HCT116 (cell line): ENCODE measurements around the gene CACNG1. TPM values are rescaled to one million over a fixed set of nuclear protein-coding genes. Genes with fewer than 3 reads are reported as not detected.

ENCODE experiments used
- ATAC-seq: fragments of 200-7000 bp; cut with Tn5 transposase; 2 replicates; pipeline ENCODE4 v1.9.1; 2020; ENCODE audit warnings: mild to moderate bottlenecking, moderate library complexity
- BruUV-seq: library from RNA; stranded (reverse); fragments of 400-500 nt; replicated peaks from 2 replicates; lab custom pipeline; 2021; lab: Mats Ljungman, UMichigan
- CTCF ChIA-PET: fragments of 300-600 bp; sonication (Branson Sonifier 250); formaldehyde crosslinking; loops from one replicate; lab custom pipeline; 2021; ENCODE audit warnings: antibody characterized with exemption; lab: Charles Lee
- POLR2A ChIA-PET: fragments of 300-600, 350-600 bp; sonication (Branson Sonifier 250); formaldehyde crosslinking; loops from one replicate; lab custom pipeline; 2021; ENCODE audit warnings: antibody characterized with exemption; lab: Charles Lee
- RAD21 ChIA-PET, 2 experiments: fragments of 300-600 bp; sonication (Branson Sonifier 250); formaldehyde crosslinking; loops; one replicate each; lab custom pipeline; 2023; ENCODE audit warnings: low total read pairs in 2 of 2; ENCODE audit not compliant: uncharacterized antibody in 2 of 2, unreplicated experiment in 2 of 2, low non-redundant PET in 1 of 2; lab: Charles Lee
- DNase-seq: peaks from one replicate; pipeline ENCODE4 v3.0.0-alpha.2; 2010; ENCODE audit warnings: low read depth, low spot score
- H2AFZ ChIP-seq: fragments of 200-600 bp; shearing (Covaris generic), sonication (generic); 2 replicates; pipeline ENCODE4 v1.6.1; 2017; ENCODE audit warnings: low read depth, mixed run types, mixed read lengths, antibody characterized with exemption, low read length; ENCODE audit not compliant: poor library complexity, severe bottlenecking
- H3K27ac ChIP-seq: 2 replicates; pipeline ENCODE4 v1.5.1; 2012; ENCODE audit warnings: low read depth, low read length
- H3K27me3 ChIP-seq: fragments of 200-600 bp; sonication (generic); 2 replicates; pipeline ENCODE4 v1.6.1; 2016; ENCODE audit warnings: mixed run types, low read length, mixed read lengths; ENCODE audit not compliant: insufficient read depth
- H3K36me3 ChIP-seq, 2 experiments: fragments of 200-500 bp in 1 of 2; fragments of 200-600 bp in 1 of 2; sonication (Bioruptor generic) in 1 of 2; sonication (generic) in 1 of 2; 2 replicates each; pipeline versions ENCODE4 v1.5.1 to v1.6.1; 2014 to 2016; ENCODE audit warnings: low read length in 2 of 2, inconsistent platforms in 1 of 2, mixed read lengths in 1 of 2, mixed run types in 1 of 2; ENCODE audit not compliant: insufficient read depth in 2 of 2, control insufficient read depth in 1 of 2
- H3K4me1 ChIP-seq, 2 experiments: fragments of 200-600 bp in 1 of 2; sonication (generic) in 1 of 2; 2 replicates each; pipeline versions ENCODE4 v1.5.1 to v1.6.1; 2012 to 2017; ENCODE audit warnings: low read length in 2 of 2, inconsistent platforms in 1 of 2, mild to moderate bottlenecking in 1 of 2, mixed read lengths in 1 of 2, mixed run types in 1 of 2, moderate library complexity in 1 of 2; ENCODE audit not compliant: insufficient read depth in 2 of 2, control insufficient read depth in 1 of 2
- H3K4me2 ChIP-seq: fragments of 200-600 bp; sonication (generic); 2 replicates; pipeline ENCODE4 v1.6.1; 2017; ENCODE audit warnings: mixed run types, low read length, mixed read lengths
- H3K4me3 ChIP-seq, 2 experiments: fragments of 200-600 bp in 1 of 2; sonication (generic) in 1 of 2; replicated peaks in 1 of 2; 2 replicates each; pipeline ENCODE4 v1.5.1; 2011 to 2016; ENCODE audit warnings: low read length in 2 of 2, control low read depth in 1 of 2, low read depth in 1 of 2, mild to moderate bottlenecking in 1 of 2, mixed read lengths in 1 of 2, mixed run types in 1 of 2
- H3K79me2 ChIP-seq: fragments of 200-600 bp; sonication (generic); 2 replicates; pipeline ENCODE4 v1.6.1; 2017; ENCODE audit warnings: mild to moderate bottlenecking, mixed run types, low read length, moderate library complexity, mixed read lengths; ENCODE audit not compliant: insufficient read depth
- H3K9ac ChIP-seq: fragments of 200-600 bp; sonication (generic); 2 replicates; pipeline ENCODE4 v1.6.1; 2016; ENCODE audit warnings: low read length, mixed read lengths
- H3K9me2 ChIP-seq: fragments of 200-600 bp; sonication (generic), shearing (Covaris generic); 2 replicates; pipeline ENCODE4 v1.6.1; 2017; ENCODE audit warnings: mixed run types, mild to moderate bottlenecking, moderate library complexity; ENCODE audit not compliant: insufficient read depth
- H3K9me3 ChIP-seq, 2 experiments: fragments of 200-500 bp in 1 of 2; fragments of 200-600 bp in 1 of 2; sonication (Bioruptor generic) in 1 of 2; sonication (generic) in 1 of 2; 2 replicates each; pipeline ENCODE4 v1.6.1; 2014 to 2017; ENCODE audit warnings: low read length in 2 of 2, mixed read lengths in 2 of 2, inconsistent platforms in 1 of 2, low read depth in 1 of 2, mild to moderate bottlenecking in 1 of 2, mixed run types in 1 of 2, moderate library complexity in 1 of 2; ENCODE audit not compliant: control insufficient read depth in 1 of 2, insufficient read depth in 1 of 2
- H4K20me1 ChIP-seq: fragments of 200-600 bp; sonication (generic), shearing (Covaris generic); 2 replicates; pipeline ENCODE4 v1.6.1; 2017; ENCODE audit warnings: mixed run types, mild to moderate bottlenecking, moderate library complexity; ENCODE audit not compliant: insufficient read depth
- CBX3 ChIP-seq: IDR thresholded peaks from 2 replicates; pipeline ENCODE4 v1.6.1; 2012; ENCODE audit warnings: low read depth
- EZH2 ChIP-seq: fragments of 200-600 bp; sonication (generic); IDR thresholded peaks from 2 replicates; pipeline ENCODE4 v1.6.1; 2017; ENCODE audit warnings: antibody characterized with exemption, mixed run types
- EZH2phosphoT487 ChIP-seq: fragments of 200-600 bp; IDR thresholded peaks from 2 replicates; pipeline ENCODE4 v1.6.1; 2018; ENCODE audit warnings: antibody characterized with exemption, borderline replicate concordance
- FOSL1 ChIP-seq: IDR thresholded peaks from 2 replicates; pipeline ENCODE4 v1.6.1; 2012; ENCODE audit warnings: low read depth
- POLR2A ChIP-seq: IDR thresholded peaks from 2 replicates; pipeline ENCODE4 v1.7.0; 2011; ENCODE audit warnings: borderline replicate concordance; ENCODE audit not compliant: insufficient read depth, insufficient read length; ENCODE audit errors: extremely low read depth
- POLR2AphosphoS5 ChIP-seq: IDR thresholded peaks from 2 replicates; pipeline ENCODE4 v1.6.1; 2011; ENCODE audit warnings: mild to moderate bottlenecking, low read depth, low read length, moderate library complexity
- SIN3A ChIP-seq: IDR thresholded peaks from 2 replicates; pipeline ENCODE4 v1.6.1; 2012; ENCODE audit warnings: low read depth
- SRF ChIP-seq: IDR thresholded peaks from 2 replicates; pipeline ENCODE4 v1.6.1; 2012; ENCODE audit warnings: low read depth
- TCF7L2 ChIP-seq: IDR thresholded peaks from 2 replicates; pipeline ENCODE4 v1.7.0; 2011; ENCODE audit warnings: borderline replicate concordance, inconsistent platforms; ENCODE audit not compliant: insufficient read depth, insufficient read length; ENCODE audit errors: extremely low read depth
- YY1 ChIP-seq: IDR thresholded peaks from 2 replicates; pipeline ENCODE4 v1.6.1; 2011; ENCODE audit warnings: low read length, low read depth, moderate library complexity, mild to moderate bottlenecking; ENCODE audit not compliant: insufficient replicate concordance; ENCODE audit errors: extremely low read depth
- ZFX ChIP-seq: fragments of 450-650 bp; IDR thresholded peaks from 2 replicates; pipeline ENCODE4 v1.6.1; 2017
- intact Hi-C: fragments of 100-400 bp; cut with micrococcal nuclease; formaldehyde crosslinking; loops from 2 replicates; pipeline ENCODE4 v1.10.0; 2022
- total RNA-seq: library from RNA; stranded (reverse); gene quantifications from one replicate; pipeline ENCODE4 v1.2.1, GENCODE V29; 2021; ENCODE audit not compliant: unreplicated experiment
- TF ChIP-seq, protein P1 (sequence below): IDR thresholded peaks from 2 replicates; pipeline ENCODE4 v1.6.1; 2012
- TF ChIP-seq, protein P2 (sequence below): IDR thresholded peaks from 2 replicates; pipeline ENCODE4 v1.6.1; 2011; ENCODE audit warnings: mild to moderate bottlenecking, low read length, moderate library complexity; ENCODE audit not compliant: insufficient replicate concordance; ENCODE audit errors: extremely low read depth
- TF ChIP-seq, protein P3 (sequence below), 3 experiments: fragments of 200-600 bp in 1 of 3; sonication (generic) in 1 of 3; IDR thresholded peaks in 2 of 3; conservative IDR thresholded peaks in 1 of 3; 2 replicates each; pipeline ENCODE4 v1.5.1; 2012 to 2017; ENCODE audit warnings: low read depth in 2 of 3, low read length in 2 of 3, antibody characterized with exemption in 1 of 3, borderline replicate concordance in 1 of 3, control low read depth in 1 of 3, mild to moderate bottlenecking in 1 of 3, mixed read lengths in 1 of 3, mixed run types in 1 of 3, moderate library complexity in 1 of 3; ENCODE audit not compliant: insufficient read depth in 1 of 3
- TF ChIP-seq, protein P4 (sequence below): IDR thresholded peaks from 2 replicates; pipeline ENCODE4 v1.6.1; 2012; ENCODE audit warnings: low read depth

Gene CACNG1
- total RNA-seq, 1 experiment from 2014 or later: not detected

DNA sequence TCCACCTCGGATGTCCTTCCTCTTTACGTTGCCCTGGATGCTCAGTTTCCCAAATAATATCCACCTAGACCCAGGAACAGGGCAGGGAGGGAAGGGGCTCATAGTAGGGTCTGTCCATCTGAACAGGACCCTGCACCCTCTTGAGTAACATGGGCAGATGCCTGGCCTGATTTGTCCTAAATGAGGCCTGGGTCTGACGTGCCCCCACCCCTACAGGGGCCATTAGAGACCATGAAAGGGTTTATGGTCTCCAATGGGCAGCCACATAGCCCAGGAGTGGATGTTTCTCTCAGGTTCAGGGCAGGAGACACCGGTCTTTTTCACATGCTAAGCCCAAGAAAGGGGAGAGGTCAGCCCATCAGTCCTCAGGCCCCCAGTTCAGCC is 6.8 kb downstream of the CACNG1 start:
- Histone ChIP-seq H3K9me3 (peaks cover 11 to 13% of the 10 kb centered on the region in 2 experiments; a peak in 1 of 4 replicates), H3K27me3 (no peaks in the 10 kb centered on the region), H2AFZ (no peak overlapping the region), H3K79me2 (no peaks in the 10 kb centered on the region), H3K4me2 (no peak overlapping the region), H3K9me2 (no peaks in the 10 kb centered on the region), H3K9ac (no peak overlapping the region), H3K4me3 (no peak overlapping the region), H3K4me1 (no peaks in the 10 kb centered on the region), H4K20me1 (no peaks in the 10 kb centered on the region), H3K27ac (no peak overlapping the region), H3K36me3 (no peaks in the 10 kb centered on the region)
- intact Hi-C loops: no loop called here
- DNase-seq (no peak), ATAC-seq (no peak)
- ChIA-PET CTCF (no interaction called here), RAD21 (no interaction called here), POLR2A (no interaction called here)
- no TSS peak for BruUV-seq
- TF ChIP-seq SRF (no peak), YY1 (no peak), EZH2phosphoT487 (no peak), FOSL1 (no peak), TCF7L2 (no peak), EZH2 (no peak), POLR2AphosphoS5 (no peak), CBX3 (no peak), SIN3A (no peak), POLR2A (no peak), ZFX (no peak)
- TF ChIP-seq, protein P1, sequence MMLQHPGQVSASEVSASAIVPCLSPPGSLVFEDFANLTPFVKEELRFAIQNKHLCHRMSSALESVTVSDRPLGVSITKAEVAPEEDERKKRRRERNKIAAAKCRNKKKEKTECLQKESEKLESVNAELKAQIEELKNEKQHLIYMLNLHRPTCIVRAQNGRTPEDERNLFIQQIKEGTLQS: no peak
- TF ChIP-seq, protein P2, sequence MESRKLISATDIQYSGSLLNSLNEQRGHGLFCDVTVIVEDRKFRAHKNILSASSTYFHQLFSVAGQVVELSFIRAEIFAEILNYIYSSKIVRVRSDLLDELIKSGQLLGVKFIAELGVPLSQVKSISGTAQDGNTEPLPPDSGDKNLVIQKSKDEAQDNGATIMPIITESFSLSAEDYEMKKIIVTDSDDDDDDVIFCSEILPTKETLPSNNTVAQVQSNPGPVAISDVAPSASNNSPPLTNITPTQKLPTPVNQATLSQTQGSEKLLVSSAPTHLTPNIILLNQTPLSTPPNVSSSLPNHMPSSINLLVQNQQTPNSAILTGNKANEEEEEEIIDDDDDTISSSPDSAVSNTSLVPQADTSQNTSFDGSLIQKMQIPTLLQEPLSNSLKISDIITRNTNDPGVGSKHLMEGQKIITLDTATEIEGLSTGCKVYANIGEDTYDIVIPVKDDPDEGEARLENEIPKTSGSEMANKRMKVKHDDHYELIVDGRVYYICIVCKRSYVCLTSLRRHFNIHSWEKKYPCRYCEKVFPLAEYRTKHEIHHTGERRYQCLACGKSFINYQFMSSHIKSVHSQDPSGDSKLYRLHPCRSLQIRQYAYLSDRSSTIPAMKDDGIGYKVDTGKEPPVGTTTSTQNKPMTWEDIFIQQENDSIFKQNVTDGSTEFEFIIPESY: no peak
- TF ChIP-seq, protein P3, sequence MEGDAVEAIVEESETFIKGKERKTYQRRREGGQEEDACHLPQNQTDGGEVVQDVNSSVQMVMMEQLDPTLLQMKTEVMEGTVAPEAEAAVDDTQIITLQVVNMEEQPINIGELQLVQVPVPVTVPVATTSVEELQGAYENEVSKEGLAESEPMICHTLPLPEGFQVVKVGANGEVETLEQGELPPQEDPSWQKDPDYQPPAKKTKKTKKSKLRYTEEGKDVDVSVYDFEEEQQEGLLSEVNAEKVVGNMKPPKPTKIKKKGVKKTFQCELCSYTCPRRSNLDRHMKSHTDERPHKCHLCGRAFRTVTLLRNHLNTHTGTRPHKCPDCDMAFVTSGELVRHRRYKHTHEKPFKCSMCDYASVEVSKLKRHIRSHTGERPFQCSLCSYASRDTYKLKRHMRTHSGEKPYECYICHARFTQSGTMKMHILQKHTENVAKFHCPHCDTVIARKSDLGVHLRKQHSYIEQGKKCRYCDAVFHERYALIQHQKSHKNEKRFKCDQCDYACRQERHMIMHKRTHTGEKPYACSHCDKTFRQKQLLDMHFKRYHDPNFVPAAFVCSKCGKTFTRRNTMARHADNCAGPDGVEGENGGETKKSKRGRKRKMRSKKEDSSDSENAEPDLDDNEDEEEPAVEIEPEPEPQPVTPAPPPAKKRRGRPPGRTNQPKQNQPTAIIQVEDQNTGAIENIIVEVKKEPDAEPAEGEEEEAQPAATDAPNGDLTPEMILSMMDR (IDR thresholded peaks at IDR 0.05 in 2 of 3, conservative IDR thresholded peaks at IDR 0.05 in 1 of 3; ENCODE audit: borderline replicate concordance in 1 of 3, insufficient read depth in 1 of 3, low read depth in 2 of 3, low read length in 2 of 3): no peak
- TF ChIP-seq, protein P4, sequence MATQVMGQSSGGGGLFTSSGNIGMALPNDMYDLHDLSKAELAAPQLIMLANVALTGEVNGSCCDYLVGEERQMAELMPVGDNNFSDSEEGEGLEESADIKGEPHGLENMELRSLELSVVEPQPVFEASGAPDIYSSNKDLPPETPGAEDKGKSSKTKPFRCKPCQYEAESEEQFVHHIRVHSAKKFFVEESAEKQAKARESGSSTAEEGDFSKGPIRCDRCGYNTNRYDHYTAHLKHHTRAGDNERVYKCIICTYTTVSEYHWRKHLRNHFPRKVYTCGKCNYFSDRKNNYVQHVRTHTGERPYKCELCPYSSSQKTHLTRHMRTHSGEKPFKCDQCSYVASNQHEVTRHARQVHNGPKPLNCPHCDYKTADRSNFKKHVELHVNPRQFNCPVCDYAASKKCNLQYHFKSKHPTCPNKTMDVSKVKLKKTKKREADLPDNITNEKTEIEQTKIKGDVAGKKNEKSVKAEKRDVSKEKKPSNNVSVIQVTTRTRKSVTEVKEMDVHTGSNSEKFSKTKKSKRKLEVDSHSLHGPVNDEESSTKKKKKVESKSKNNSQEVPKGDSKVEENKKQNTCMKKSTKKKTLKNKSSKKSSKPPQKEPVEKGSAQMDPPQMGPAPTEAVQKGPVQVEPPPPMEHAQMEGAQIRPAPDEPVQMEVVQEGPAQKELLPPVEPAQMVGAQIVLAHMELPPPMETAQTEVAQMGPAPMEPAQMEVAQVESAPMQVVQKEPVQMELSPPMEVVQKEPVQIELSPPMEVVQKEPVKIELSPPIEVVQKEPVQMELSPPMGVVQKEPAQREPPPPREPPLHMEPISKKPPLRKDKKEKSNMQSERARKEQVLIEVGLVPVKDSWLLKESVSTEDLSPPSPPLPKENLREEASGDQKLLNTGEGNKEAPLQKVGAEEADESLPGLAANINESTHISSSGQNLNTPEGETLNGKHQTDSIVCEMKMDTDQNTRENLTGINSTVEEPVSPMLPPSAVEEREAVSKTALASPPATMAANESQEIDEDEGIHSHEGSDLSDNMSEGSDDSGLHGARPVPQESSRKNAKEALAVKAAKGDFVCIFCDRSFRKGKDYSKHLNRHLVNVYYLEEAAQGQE: no peak
